HG02763 (cell line): Measurements from ENCODE around the gene PDGFRB.

ENCODE experiments used
- ATAC-seq: cut with Tn5 transposase; IDR thresholded peaks from one replicate; pipeline ENCODE4 v1.9.1; 2021; ENCODE audit warnings: mild to moderate bottlenecking, moderate library complexity; ENCODE audit not compliant: unreplicated experiment

The PDGFRB gene

DNA sequence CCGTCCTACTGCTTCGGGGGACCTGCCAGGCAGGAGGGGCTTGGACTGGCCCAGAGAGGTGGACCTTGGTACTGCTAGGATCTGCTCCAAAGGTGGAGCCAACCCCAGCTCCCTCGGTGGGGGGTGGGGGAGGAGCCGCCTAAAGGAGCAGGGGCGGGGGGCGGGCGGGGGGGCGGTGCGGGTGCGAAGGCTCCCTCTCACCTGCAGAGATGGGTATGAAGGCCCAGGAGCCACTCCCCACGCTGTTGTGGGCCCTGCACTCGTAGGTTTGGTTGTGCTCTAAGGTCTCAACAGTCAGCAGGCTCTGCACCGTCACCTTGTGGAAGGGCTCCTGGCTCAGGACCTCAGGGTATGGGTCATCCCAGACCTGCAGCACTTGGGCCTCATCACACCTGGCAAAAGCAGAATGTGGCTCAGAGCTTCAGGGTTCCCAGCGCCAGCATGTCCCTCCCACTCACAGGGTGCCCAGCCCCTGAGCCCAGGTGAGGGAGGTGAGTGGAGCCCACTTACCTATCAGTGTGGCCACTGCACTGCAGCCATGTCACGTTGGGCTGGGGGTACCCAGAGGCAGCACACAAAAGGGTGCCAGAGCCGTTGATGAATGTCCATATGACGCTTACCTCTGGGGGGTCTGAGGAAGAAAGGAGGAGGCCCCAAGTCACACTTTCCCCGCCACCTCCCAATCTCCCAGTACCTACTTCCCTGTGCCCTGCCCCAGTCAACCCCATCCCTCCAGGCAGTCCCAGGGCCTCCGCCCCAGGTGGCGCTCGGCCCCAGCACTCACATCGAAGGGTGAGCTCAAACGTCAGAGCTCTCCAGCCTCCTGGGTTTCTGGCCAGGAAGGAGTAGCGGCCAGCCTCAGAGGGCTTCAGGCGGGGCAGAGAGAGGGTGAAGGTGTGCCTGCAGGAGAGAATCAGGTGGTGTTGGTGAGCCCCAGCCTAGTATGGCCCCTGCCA lies 85.7 kb downstream of the PDGFRB start:
- ATAC-seq, result no peak

DNA sequence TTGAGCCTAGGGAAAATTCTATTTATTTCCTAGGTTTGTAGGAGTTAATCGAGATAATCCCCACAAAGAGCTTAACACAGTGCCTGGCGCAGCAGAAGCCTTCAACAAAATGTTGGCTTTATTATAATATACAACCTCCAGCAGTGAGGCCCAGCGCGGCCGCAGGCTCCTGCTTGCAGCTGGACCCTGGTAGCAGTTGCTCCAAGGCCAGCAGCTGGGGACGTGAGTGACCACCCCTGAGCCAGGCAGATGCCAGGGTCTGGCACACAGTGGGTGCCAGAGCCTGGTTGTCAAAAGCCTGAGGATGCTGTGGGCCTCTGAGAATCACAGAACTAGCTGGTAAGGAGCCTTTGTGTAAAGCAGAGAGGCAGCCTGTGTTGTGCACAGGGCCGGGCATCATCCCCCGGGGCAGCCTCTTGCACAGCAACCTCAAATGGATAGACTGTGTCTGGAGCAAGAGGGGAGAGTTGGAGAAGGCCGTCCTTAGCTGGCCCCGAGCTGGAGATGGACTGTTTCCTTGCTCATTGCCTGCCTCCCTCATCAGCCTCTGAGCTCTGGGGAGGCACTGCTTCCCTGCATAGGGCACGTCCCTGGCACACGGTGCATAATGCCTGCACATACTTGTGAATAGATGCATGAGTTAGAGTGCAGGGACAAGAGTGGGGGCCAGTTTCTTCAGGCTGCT lies 86.5 kb downstream of the PDGFRB start:
- no peak for ATAC-seq

DNA sequence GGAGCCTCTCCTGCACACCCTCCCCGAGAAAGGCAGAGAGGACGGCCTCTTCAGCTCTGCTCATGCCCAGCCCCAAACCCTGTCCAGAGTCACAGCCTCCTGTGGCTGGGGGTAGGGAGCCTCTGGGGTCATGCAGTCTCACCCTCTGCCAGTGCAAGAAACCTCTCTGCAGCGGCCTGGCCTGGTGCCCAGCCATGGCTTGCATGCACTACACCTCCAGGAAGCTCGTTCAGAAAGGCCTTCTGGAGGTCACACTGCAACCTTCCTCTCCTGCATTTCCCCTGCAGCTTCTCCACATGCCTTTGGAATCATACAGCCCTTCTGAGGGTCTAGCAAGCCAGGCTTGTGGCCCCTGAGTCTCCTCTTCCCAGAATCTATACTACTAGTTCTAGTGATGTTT lies 87.2 kb downstream of the PDGFRB start:
- no peak for ATAC-seq

DNA sequence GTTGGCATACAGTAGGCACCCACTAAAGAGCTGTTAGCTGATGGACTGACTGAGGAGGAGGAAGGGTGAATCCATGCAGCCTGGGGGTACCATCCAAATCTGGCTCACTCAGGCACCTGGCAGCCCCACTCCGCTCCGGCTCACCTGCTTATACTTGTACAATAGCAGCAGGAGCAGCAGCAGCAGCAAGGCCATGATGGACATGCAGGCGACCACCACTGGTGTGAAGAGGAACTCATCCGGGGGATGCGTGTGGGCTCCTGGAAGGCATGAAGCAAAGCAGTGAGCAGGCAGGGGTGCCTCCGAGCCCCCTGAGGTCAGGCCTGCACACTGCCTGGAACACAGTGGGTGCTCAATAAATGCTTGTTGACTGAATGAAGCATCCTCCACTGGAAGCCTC lies 87.6 kb downstream of the PDGFRB start:
- ATAC-seq, result no peak

DNA sequence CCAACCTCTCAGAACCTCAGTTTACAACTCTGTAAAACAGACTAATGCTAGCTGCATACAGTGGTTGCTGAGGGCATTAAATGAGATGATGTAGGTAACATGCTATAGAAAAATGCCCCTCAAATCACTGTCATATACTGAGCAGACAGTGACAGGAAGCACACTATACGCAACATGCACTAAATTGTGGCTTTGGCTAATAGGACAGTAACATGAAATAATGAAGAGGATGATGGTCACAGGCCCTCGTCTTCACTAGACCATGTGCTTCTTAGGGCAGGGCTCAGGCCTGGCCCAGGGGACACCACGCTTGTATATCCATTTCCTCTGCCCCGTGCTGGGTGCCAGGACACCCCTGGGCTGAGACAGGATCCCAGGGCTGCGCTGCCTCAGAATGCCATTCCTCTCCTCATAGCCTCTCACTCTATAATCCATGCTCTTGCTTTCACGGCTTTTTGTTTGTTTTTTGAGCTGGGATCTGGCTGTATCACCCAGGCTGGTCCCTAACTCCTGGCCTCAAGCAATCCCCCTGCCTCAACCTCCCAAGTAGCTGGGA lies 88.2 kb downstream of the PDGFRB start:
- no peak for ATAC-seq

DNA sequence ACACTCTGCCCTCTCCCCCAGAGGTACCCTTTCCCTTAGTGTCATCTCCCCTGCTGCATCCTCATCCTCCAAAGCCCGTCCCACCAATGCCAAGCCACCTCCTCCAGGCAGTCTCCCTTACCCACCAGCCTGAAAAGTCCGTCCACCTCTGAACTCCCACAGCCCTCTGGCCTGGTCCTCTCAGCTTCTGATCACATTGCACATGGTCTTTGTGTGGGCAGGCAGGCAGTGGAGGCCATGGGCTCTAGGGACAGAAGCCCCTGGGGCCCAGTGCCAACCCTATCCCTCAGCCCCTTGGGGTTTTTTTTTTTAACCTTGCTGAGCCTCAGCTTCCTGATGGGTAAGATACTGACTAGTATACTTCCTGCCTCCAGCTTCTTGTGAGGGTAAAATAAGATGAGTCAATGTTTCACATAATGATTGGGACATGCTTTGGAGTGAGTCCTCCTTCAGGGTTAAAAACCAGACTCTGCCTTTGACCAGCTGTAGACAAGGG lies 88.7 kb downstream of the PDGFRB start:
- ATAC-seq, result no peak

DNA sequence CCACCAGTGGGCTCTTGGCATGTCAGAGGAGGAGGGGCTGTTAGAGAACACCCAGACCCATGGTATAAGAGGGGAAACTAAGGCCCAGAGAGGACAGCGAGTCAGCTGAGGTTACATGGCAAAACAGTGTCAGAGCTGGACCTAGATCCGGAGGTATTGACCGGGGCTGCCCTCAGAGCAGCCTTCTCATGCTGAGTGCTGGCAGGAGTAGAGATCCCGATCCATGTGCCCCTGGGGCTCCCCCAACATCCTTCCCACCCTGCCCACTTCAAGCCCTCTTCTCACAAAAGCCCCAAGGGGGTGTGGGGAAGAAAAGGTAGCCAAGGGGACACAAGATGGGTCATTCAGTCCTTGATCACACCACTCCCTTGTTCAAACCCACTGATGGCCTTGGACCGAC lies 89.2 kb downstream of the PDGFRB start:
- no peak for ATAC-seq

DNA sequence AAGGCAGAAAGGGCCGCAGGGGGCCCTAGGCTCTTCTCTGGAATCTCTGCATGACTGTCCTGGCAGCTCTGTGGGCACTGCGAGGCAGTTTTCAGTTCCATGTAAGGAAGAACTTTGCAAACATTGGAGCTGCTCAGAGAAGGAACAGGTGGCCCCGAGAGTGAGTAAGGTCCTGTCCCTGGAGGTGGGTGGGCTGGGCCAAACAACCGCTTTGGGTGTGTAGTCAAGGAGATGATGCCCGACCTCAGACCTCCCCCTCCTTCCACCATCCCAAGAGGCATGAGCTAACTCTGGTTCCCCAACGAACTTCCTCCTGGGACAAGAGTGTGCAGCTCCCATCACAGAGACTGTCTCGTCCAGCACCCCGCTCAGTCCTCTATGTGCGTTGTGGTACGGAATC lies 89.8 kb downstream of the PDGFRB start:
- ATAC-seq, result no peak

DNA sequence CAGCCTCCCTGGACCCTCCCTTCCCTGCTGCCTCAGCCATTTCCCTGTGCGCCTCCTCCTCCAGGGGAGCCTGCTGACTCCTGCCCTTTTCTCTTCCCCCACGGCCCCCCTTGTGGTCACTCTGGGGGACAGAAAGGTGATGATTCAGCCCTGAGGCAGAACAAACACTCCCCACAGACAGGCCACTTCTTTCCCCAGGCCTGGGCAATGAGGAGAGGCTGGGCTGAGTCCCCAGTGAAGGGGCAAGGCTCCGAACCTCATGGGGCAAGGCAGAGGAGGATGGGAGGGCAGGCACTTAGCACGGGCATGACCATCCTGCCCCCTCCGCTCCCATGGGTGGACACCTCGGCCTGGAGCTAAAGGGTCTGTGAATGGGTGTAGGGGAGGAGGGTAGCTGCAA lies 90.3 kb downstream of the PDGFRB start:
- no peak for ATAC-seq

DNA sequence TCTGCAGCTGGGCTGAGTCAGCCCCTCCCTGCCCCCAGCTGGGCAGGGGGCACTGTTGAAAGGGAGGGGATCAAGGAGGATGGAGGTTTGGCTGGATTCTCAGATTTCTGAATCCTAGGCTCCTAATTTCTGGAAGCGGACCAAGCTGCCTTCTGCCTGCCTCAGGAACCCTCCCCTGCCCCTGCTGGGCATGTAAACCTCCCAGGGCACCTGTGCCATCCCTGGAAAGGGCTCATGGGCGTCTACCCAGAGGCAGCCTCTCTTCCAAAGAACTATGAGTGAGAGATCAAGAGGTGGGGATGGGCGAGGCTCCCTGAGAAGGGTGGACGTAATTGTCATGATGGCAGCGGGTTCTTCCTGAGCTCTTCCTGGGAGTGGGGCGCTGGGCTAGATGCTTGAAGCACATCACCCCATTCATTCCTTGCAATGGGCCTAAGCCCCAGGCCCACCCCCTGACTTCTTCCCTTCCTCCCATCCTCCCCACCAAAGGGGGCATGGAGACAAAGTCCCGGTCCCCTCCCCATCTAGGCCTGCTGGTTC lies 90.9 kb downstream of the PDGFRB start:
- no peak for ATAC-seq
